Brain microvascular endothelial cell (primary cell): Measurements from ENCODE around the gene GFY.
"Not testable (repeated sequence)": the region's sequence is repeated elsewhere in the genome, so short reads cannot be mapped to it uniquely, and the experiment has no call there.

ENCODE experiments used
- DNase-seq: peaks from one replicate; pipeline ENCODE4 v3.0.0-alpha.2; 2020
- H3K27ac ChIP-seq: fragments of 250-450 bp; sonication (Bioruptor Pico); 2 replicates; pipeline ENCODE4 v1.5.1; 2020; ENCODE audit warnings: mild to moderate bottlenecking, moderate library complexity
- H3K27me3 ChIP-seq: fragments of 250-450 bp; sonication (Bioruptor Pico); replicated peaks from 2 replicates; pipeline ENCODE4 v1.5.1; 2020; ENCODE audit warnings: mild to moderate bottlenecking
- H3K36me3 ChIP-seq: fragments of 250-450 bp; sonication (Bioruptor Pico); replicated peaks from 2 replicates; pipeline ENCODE4 v1.5.1; 2020; ENCODE audit warnings: mild to moderate bottlenecking
- H3K4me3 ChIP-seq: 2 replicates; pipeline ENCODE4 v1.5.1; 2011; ENCODE audit warnings: low read depth, mild to moderate bottlenecking, control low read depth, low read length, moderate library complexity
- in situ Hi-C: cut with HindIII; loops from 2 replicates; pipeline ENCODE4 v1.10.0; 2017; ENCODE audit warnings: low sequenced_read_pairs, low pct_ligation_motif_present
- TF ChIP-seq, protein P1 (sequence below): IDR thresholded peaks from 2 replicates; pipeline ENCODE4 v1.5.1; 2011; ENCODE audit warnings: low read depth, mild to moderate bottlenecking, moderate library complexity, low read length, control low read depth, inconsistent platforms; ENCODE audit errors: missing control alignments

Gene GFY

GRCh38 chr19:49441210-49441959, 16.2 kb downstream of the GFY start, which contains the start of gene SLC17A7:
TSS of gene SLC17A7 (minus strand) at chr19:49441527. CDS start at chr19:49441379, 148 bp downstream.
- Histone ChIP-seq H3K27me3 (peaks cover 53% of the 10 kb centered on the region), H3K4me3 (no peak within 1 kb of the TSS), H3K27ac (no peak within 1 kb of the TSS), H3K36me3 (no peaks in the 10 kb centered on the region)
- DNase-seq: no peak
- in situ Hi-C loops: no loop called here
- TF ChIP-seq, protein P1, sequence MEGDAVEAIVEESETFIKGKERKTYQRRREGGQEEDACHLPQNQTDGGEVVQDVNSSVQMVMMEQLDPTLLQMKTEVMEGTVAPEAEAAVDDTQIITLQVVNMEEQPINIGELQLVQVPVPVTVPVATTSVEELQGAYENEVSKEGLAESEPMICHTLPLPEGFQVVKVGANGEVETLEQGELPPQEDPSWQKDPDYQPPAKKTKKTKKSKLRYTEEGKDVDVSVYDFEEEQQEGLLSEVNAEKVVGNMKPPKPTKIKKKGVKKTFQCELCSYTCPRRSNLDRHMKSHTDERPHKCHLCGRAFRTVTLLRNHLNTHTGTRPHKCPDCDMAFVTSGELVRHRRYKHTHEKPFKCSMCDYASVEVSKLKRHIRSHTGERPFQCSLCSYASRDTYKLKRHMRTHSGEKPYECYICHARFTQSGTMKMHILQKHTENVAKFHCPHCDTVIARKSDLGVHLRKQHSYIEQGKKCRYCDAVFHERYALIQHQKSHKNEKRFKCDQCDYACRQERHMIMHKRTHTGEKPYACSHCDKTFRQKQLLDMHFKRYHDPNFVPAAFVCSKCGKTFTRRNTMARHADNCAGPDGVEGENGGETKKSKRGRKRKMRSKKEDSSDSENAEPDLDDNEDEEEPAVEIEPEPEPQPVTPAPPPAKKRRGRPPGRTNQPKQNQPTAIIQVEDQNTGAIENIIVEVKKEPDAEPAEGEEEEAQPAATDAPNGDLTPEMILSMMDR: no peak

- no peaks in the 10 kb centered on the region for H3K36me3 ChIP-seq
- TF ChIP-seq, protein P1: no peak
- H3K27me3 ChIP-seq: peaks cover 47% of the 10 kb centered on the region
- H3K27ac ChIP-seq: no peak overlapping the region
- H3K4me3 ChIP-seq: no peak overlapping the region
- DNase-seq: no peak
- in situ Hi-C loops: no loop called here
These were observed 16.8 kb downstream of the GFY start for GRCh38 chr19:49441960-49442350.

DNA sequence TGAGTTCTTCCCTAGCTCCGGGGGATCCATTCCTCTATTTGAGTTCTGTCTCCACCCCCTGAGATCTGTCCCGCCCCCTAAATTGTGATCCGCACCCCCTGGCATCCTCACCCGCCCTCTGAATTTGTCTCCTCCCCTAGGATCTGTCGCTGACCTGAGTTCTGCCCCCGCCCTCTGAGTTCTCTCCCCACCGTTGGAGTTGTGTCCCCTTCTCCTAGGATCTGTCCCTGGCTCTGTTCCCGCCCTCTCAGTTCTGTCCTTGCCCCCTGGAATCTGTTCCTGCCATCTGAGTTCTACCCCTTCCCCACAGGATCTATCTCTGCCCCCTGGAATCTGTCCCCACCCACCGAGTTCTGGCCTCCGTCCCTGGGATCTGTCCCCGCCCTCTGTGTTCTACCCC, 17.2 kb downstream of the GFY start:
- in situ Hi-C loops: no loop called here
- Histone ChIP-seq H3K36me3 (no peaks in the 10 kb centered on the region), H3K27me3 (peaks cover 44% of the 10 kb centered on the region), H3K4me3 (no peak overlapping the region), H3K27ac (no peak overlapping the region)
- TF ChIP-seq, protein P1: no peak
- DNase-seq: no peak

DNA sequence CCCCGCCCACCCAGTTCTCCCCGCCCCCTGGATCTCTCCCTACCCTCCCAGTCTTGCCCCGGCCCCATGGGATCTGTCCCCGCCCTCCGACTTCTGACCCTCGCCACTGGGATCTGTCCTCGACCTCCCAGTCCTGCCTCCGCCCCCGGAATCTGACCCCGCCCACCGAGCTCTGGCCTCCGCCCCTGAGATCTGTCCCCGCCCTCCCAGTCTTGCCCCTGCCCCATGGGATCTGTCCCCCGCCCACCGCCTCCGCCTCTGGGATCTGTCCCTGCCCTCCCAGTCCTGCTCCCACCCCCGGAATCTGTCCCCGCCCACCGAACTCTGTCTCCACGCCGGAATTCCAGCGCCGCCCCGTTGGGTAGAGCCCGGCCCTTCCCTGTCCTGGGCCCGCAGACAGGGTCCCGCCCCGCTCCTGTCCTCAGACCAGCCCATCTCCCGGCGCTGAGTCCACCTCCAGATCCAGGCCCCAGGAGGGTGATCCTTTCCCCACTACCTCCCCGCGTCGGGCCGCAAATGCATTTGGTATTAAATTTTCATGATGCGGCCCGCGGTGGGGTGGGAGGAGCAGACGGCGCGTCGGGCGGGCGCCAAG, 17.7 kb downstream of the GFY start:
- H3K27ac ChIP-seq: no peak overlapping the region
- in situ Hi-C loops: no loop called here
- DNase-seq: peak; percentile 87
- TF ChIP-seq, protein P1: no peak
- H3K36me3 ChIP-seq: no peaks in the 10 kb centered on the region
- peak overlapping the region; percentile 66 for H3K4me3 ChIP-seq
- H3K27me3 ChIP-seq: peaks cover 42% of the 10 kb centered on the region

- H3K4me3 ChIP-seq: peak overlapping the region; percentile 66
- in situ Hi-C loops: no loop called here
- H3K27ac ChIP-seq: no peak overlapping the region
These were observed 18.3 kb downstream of the GFY start for GRCh38 chr19:49443366-49444099.

GRCh38 chr19:49444100-49444700, 19.0 kb downstream of the GFY start:
- H3K4me3 ChIP-seq, in situ Hi-C loops, H3K27ac ChIP-seq, DNase-seq, H3K36me3 ChIP-seq: not testable (repeated sequence)
- peaks cover 29% of the 10 kb centered on the region for H3K27me3 ChIP-seq

More at GRCh38 chr19:49443366-49444099, 18.3 kb downstream of the GFY start:
- TF ChIP-seq, protein P1: peak; percentile 89
- peak; percentile 88 for DNase-seq
- H3K36me3 ChIP-seq: no peaks in the 10 kb centered on the region
- peaks cover 36% of the 10 kb centered on the region for H3K27me3 ChIP-seq
